A549 (cell line): ENCODE results near the gene TEKTIP1.

Experiments used
- CHD4 ChIP-seq: fragments of 200-600 bp; sonication (generic); IDR thresholded peaks from 2 replicates; pipeline ENCODE4 v1.6.1; 2016; ENCODE audit warnings: antibody characterized with exemption, mild to moderate bottlenecking, borderline replicate concordance
- JUN ChIP-seq, 2 experiments: fragments of >200 bp; sonication (Bioruptor Twin); formaldehyde crosslinking; IDR thresholded peaks; 2 replicates in 1 of 2; 3 replicates in 1 of 2; pipeline ENCODE4 v1.6.1; 2016 to 2017
- SREBF2 ChIP-seq: fragments of 450-650 bp; IDR thresholded peaks from 2 replicates; pipeline ENCODE4 v1.6.1; 2014; ENCODE audit warnings: mild to moderate bottlenecking, moderate library complexity
- TF ChIP-seq, protein P1 (sequence below): fragments of >200 bp; sonication (Bioruptor Twin); formaldehyde crosslinking; IDR thresholded peaks from 3 replicates; pipeline ENCODE4 v1.5.1; 2016

DNA sequence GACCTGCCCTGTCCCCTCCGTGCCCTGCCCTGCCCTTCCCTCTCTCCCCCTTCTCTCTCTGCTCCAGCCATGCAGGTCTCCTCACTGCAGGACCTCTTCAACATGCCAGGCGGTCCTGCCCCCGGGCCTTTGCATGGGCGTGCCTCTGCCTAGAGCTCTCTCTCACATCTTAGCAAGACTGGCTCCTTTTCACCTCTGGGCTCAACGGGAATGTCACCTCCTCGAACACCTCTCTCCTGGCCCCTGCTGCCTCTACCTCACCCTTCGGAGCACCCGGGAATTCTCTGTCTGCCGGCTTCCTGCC is 12.8 kb downstream of the TEKTIP1 start:
- TF ChIP-seq, protein P1, sequence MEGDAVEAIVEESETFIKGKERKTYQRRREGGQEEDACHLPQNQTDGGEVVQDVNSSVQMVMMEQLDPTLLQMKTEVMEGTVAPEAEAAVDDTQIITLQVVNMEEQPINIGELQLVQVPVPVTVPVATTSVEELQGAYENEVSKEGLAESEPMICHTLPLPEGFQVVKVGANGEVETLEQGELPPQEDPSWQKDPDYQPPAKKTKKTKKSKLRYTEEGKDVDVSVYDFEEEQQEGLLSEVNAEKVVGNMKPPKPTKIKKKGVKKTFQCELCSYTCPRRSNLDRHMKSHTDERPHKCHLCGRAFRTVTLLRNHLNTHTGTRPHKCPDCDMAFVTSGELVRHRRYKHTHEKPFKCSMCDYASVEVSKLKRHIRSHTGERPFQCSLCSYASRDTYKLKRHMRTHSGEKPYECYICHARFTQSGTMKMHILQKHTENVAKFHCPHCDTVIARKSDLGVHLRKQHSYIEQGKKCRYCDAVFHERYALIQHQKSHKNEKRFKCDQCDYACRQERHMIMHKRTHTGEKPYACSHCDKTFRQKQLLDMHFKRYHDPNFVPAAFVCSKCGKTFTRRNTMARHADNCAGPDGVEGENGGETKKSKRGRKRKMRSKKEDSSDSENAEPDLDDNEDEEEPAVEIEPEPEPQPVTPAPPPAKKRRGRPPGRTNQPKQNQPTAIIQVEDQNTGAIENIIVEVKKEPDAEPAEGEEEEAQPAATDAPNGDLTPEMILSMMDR: no peak
- TF ChIP-seq SREBF2 (no peak), JUN (IDR thresholded peaks at IDR 0.05) (no peak), CHD4 (no peak)
